Suprapubic skin (tissue), 4 donors: ENCODE data around the gene KIAA2012.

Experiments used
- CTCF ChIP-seq, 2 donors: fragments of 200-600 bp in 1 of 2; fragments of 450-650 bp in 1 of 2; sonication (generic) in 1 of 2; IDR thresholded peaks; one replicate each; pipeline ENCODE4 v1.5.1; 2016 to 2019; ENCODE audit warnings: antibody characterized with exemption in 2 of 2, mild to moderate bottlenecking in 1 of 2, moderate library complexity in 1 of 2
- EP300 ChIP-seq: sonication (generic); formaldehyde crosslinking; IDR thresholded peaks from one replicate; pipeline ENCODE4 v1.6.1; 2017; ENCODE audit warnings: antibody characterized with exemption
- POLR2AphosphoS5 ChIP-seq, 3 donors: sonication (generic); formaldehyde crosslinking; IDR thresholded peaks; one replicate each; pipeline ENCODE4 v1.6.1; 2017; ENCODE audit warnings: antibody characterized with exemption in 3 of 3

- no peak for TF ChIP-seq CTCF (IDR thresholded peaks at IDR 0.05)
- no peak for TF ChIP-seq POLR2AphosphoS5 (IDR thresholded peaks at IDR 0.05)
- TF ChIP-seq EP300 = no peak
These were observed 130.3 kb downstream of the KIAA2012 start for GRCh38 chr2:202203348-202203747.
